Activated T-cell treated with anti-CD3 and anti-CD28 coated beads, Interleukin-2, amount 50 U/mL, for 72 hours (primary cell): ENCODE results near the gene FLVCR1. TPM values are rescaled to one million over a fixed set of nuclear protein-coding genes. Genes with fewer than 3 reads are reported as not detected.
A peak's percentile ranks its signal among the peaks of the same experiment; 100 is the strongest.
"Not testable (repeated sequence)": the region's sequence is repeated elsewhere in the genome, so short reads cannot be mapped to it uniquely, and the experiment has no call there.

Experiments used
- ATAC-seq, 2 donors: fragments of 150-1000 bp; cut with Tn5 transposase; replicated peaks in 1 of 2; 2 replicates each; pipeline ENCODE4 v1.10.0; 2021; ENCODE audit warnings: moderate library complexity in 2 of 2, mild to moderate bottlenecking in 1 of 2
- DNase-seq, 2 donors: peaks; one replicate each; pipeline ENCODE4 v3.0.0; 2021 to 2022; ENCODE audit warnings: mixed read lengths in 1 of 2
- H3K27ac Mint-ChIP-seq: one replicate; pipeline ENCODE4 v1.8.0; 2022; ENCODE audit warnings: mild to moderate bottlenecking, moderate library complexity, mixed read lengths
- H3K27me3 Mint-ChIP-seq: one replicate; pipeline ENCODE4 v1.8.0; 2022; ENCODE audit warnings: low read depth, mixed read lengths
- H3K36me3 Mint-ChIP-seq, 2 donors: one replicate each; pipeline ENCODE4 v1.8.0; 2022; ENCODE audit warnings: mixed read lengths in 2 of 2, mild to moderate bottlenecking in 1 of 2; ENCODE audit not compliant: insufficient read depth in 2 of 2
- H3K4me1 Mint-ChIP-seq: one replicate; pipeline ENCODE4 v1.8.0; 2022; ENCODE audit warnings: low read depth, mixed read lengths
- H3K4me3 Mint-ChIP-seq, 2 donors: one replicate each; pipeline ENCODE4 v1.8.0; 2022; ENCODE audit warnings: mild to moderate bottlenecking in 2 of 2, mixed read lengths in 2 of 2, moderate library complexity in 2 of 2
- H3K9me3 Mint-ChIP-seq, 2 donors: one replicate each; pipeline ENCODE4 v1.8.0; 2022; ENCODE audit warnings: mixed read lengths in 2 of 2
- total RNA-seq, 2 donors: library from RNA; stranded (reverse); gene quantifications; one replicate each; pipeline ENCODE4 v1.2.3, GENCODE V29; 2022

FLVCR1 gene
- total RNA-seq, 2 donors from 2014 or later = 9.5 to 15.7 TPM

- not testable (repeated sequence) for DNase-seq, H3K4me1 Mint-ChIP-seq, H3K27me3 Mint-ChIP-seq, H3K36me3 Mint-ChIP-seq, H3K9me3 Mint-ChIP-seq, H3K27ac Mint-ChIP-seq, H3K4me3 Mint-ChIP-seq, ATAC-seq
Observed at GRCh38 chr1:212913638-212914037, 55.6 kb downstream of the FLVCR1 start.

- not testable (repeated sequence) for H3K9me3 Mint-ChIP-seq, H3K4me1 Mint-ChIP-seq, H3K27ac Mint-ChIP-seq, ATAC-seq, H3K36me3 Mint-ChIP-seq, H3K27me3 Mint-ChIP-seq, H3K4me3 Mint-ChIP-seq, DNase-seq
Observed at GRCh38 chr1:212914110-212914509, 56.0 kb downstream of the FLVCR1 start.

- Mint-ChIP-seq H3K9me3 (no peaks in the 10 kb centered on the region), H3K4me1 (no peaks in the 10 kb centered on the region), H3K36me3 (no peaks in the 10 kb centered on the region), H3K27ac (no peak overlapping the region), H3K27me3 (peaks cover 8% of the 10 kb centered on the region), H3K4me3 (no peak overlapping the region)
- ATAC-seq (no peak), DNase-seq (no peak)
Observed at GRCh38 chr1:212914789-212915188, 56.7 kb downstream of the FLVCR1 start.

DNA sequence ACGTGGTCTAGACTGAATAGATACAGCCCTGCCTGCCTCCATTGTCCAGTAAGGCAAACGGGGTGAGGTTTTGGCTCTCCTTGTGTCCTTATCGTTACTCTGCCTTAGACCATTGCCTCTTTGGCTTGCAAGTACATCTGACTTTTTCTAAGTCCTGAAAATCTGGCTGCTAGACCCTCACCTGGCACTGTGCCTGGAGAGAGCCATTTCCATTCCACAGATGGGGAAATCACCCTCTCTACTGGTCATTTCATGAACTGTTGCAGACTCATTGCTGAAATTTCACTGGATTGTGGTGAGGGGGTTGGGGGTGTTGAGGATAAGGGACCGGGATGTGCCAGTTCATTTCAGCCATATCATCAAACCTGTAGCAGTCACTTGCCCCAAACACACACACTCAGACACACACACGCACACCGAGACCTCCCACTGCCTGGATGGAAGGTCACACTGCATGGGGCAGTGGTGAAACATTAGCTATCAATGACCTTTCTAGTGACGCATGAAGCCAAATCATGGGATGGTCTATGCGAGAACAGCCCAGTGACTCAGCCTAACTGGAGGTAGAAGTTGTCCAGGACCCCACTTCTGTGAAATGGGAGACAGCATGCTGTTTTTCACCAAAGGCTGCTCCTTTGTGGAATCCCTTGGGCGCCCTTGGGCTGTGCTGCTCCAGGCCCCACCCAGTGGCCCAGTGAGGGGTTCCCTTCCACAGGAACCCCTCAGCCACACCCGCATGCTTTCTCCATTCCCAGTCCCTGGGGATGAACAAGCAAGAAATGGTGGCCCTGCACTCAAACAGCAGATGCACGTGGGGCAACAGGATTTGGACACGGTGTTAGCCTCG is 57.4 kb downstream of the FLVCR1 start:
- H3K27ac Mint-ChIP-seq = no peak overlapping the region

GRCh38 chr1:212916481-212917133 is 58.5 kb downstream of the FLVCR1 start:
- no peak overlapping the region for H3K4me3 Mint-ChIP-seq
- peaks cover 13% of the 10 kb centered on the region for H3K27me3 Mint-ChIP-seq
- ATAC-seq = no peak
- DNase-seq = no peak
- no peaks in the 10 kb centered on the region for H3K9me3 Mint-ChIP-seq
- H3K4me1 Mint-ChIP-seq = no peaks in the 10 kb centered on the region
- no peak overlapping the region for H3K27ac Mint-ChIP-seq
- no peaks in the 10 kb centered on the region for H3K36me3 Mint-ChIP-seq

More for the DNA sequence above, 57.4 kb downstream of the FLVCR1 start:
- ATAC-seq = no peak
- no peak for DNase-seq
- Mint-ChIP-seq H3K36me3 (no peaks in the 10 kb centered on the region), H3K4me1 (no peaks in the 10 kb centered on the region), H3K4me3 (no peak overlapping the region), H3K9me3 (no peaks in the 10 kb centered on the region), H3K27me3 (peaks cover 9% of the 10 kb centered on the region)

- Mint-ChIP-seq H3K4me1 (no peaks in the 10 kb centered on the region), H3K27me3 (peaks cover 13% of the 10 kb centered on the region), H3K4me3 (no peak overlapping the region), H3K9me3 (no peaks in the 10 kb centered on the region), H3K27ac (no peak overlapping the region), H3K36me3 (no peaks in the 10 kb centered on the region)
- ATAC-seq (no peak), DNase-seq (no peak)
Observed at GRCh38 chr1:212917134-212917485, 59.0 kb downstream of the FLVCR1 start.

GRCh38 chr1:212917858-212918257 is 59.8 kb downstream of the FLVCR1 start:
- Mint-ChIP-seq H3K27ac (no peak overlapping the region), H3K27me3 (peaks cover 13% of the 10 kb centered on the region)
- no peak for ATAC-seq

DNA sequence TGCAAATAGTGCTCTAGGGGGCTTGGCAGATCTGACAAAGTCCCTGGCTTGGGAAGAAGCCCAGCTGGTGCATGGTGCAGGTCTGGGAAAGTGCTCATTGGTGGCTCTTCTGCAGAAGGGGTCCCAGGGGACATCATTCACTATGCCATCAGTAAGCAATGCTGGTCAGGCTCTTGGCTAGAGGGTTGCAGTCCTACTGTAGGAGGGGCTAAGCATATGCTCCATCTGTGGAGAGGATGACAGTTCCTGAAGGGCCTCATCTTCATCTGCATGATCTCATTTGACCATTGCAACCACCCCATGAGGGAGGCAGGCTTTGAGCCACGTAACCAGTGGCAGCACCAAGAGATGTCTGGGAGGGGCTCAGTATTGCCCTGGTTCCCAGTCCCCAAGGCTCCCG is 60.7 kb downstream of the FLVCR1 start:
- no peak overlapping the region for H3K4me3 Mint-ChIP-seq
- H3K9me3 Mint-ChIP-seq = no peaks in the 10 kb centered on the region
- no peaks in the 10 kb centered on the region for H3K36me3 Mint-ChIP-seq
- H3K27ac Mint-ChIP-seq = no peak overlapping the region
- ATAC-seq (no peak), DNase-seq (no peak)
- H3K27me3 Mint-ChIP-seq = peaks cover 13% of the 10 kb centered on the region
- H3K4me1 Mint-ChIP-seq = no peaks in the 10 kb centered on the region

More at GRCh38 chr1:212917858-212918257, 59.8 kb downstream of the FLVCR1 start:
- Mint-ChIP-seq H3K4me3 (no peak overlapping the region), H3K36me3 (no peaks in the 10 kb centered on the region), H3K4me1 (no peaks in the 10 kb centered on the region), H3K9me3 (no peaks in the 10 kb centered on the region)
- DNase-seq = no peak

DNA sequence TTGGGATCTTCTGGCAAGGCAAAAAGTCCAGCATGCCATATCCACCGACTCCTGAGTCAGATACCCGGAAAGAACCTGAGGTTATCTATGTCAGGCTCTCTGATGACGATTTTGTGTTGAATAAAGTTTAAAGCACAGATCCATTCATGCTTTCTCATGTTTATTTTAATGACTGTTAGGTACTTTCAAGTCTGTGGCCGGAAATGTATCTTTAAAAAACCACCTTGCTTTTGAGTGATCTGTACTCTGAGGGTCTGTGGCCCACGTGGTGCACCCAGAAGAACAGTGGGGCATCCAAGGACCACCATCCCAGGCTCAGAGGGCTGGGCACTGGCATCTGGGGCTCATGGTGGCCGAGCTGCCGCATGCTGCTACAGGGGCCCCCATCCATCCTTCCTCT is 62.2 kb downstream of the FLVCR1 start:
- no peaks in the 10 kb centered on the region for H3K36me3 Mint-ChIP-seq
- no peaks in the 10 kb centered on the region for H3K4me1 Mint-ChIP-seq
- H3K27ac Mint-ChIP-seq = no peak overlapping the region
- peaks cover 13% of the 10 kb centered on the region for H3K27me3 Mint-ChIP-seq
- DNase-seq (no peak), ATAC-seq (peak in 1 of 2 donors; percentile 17)
- H3K4me3 Mint-ChIP-seq = no peak overlapping the region
- H3K9me3 Mint-ChIP-seq = no peaks in the 10 kb centered on the region

GRCh38 chr1:212920896-212921295 is 62.8 kb downstream of the FLVCR1 start:
- Mint-ChIP-seq H3K27ac (no peak overlapping the region), H3K4me1 (no peaks in the 10 kb centered on the region), H3K36me3 (peaks cover 0 to 1% of the 10 kb centered on the region in 2 donors), H3K4me3 (no peak overlapping the region), H3K9me3 (no peaks in the 10 kb centered on the region), H3K27me3 (peaks cover 13% of the 10 kb centered on the region)
- ATAC-seq (no peak), DNase-seq (no peak)

DNA sequence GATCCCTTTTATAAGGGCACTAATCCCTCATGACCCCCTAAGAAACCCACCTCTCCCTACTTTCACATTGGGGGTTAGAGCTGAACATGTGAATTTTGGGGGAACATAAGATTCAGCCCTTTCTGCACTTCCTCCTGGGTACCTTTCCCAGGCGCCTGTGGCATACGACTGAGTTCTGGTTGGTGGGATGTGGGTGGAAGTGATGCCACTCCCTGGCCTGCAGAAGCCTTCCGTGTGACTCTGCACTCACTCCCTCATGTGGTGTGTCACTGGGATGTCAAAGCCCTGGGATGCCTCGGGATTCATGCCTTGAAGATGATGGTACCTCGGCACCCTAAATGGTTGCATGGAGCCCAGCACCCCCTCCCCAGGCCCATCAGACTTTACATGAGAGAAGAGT is 63.9 kb downstream of the FLVCR1 start:
- no peak for ATAC-seq
- H3K9me3 Mint-ChIP-seq = no peaks in the 10 kb centered on the region
- no peaks in the 10 kb centered on the region for H3K4me1 Mint-ChIP-seq
- DNase-seq = no peak
- H3K27me3 Mint-ChIP-seq = peaks cover 7% of the 10 kb centered on the region
- no peak overlapping the region for H3K27ac Mint-ChIP-seq
- no peak overlapping the region for H3K4me3 Mint-ChIP-seq
- peaks cover 0 to 1% of the 10 kb centered on the region in 2 donors for H3K36me3 Mint-ChIP-seq

- H3K36me3 Mint-ChIP-seq = peaks cover 0 to 1% of the 10 kb centered on the region in 2 donors
- no peak for DNase-seq
- H3K27ac Mint-ChIP-seq = no peak overlapping the region
- H3K4me1 Mint-ChIP-seq = no peaks in the 10 kb centered on the region
- ATAC-seq = no peak
- H3K27me3 Mint-ChIP-seq = no peaks in the 10 kb centered on the region
- H3K9me3 Mint-ChIP-seq = no peaks in the 10 kb centered on the region
- H3K4me3 Mint-ChIP-seq = no peak overlapping the region
Observed at GRCh38 chr1:212926372-212926771, 68.3 kb downstream of the FLVCR1 start.

DNA sequence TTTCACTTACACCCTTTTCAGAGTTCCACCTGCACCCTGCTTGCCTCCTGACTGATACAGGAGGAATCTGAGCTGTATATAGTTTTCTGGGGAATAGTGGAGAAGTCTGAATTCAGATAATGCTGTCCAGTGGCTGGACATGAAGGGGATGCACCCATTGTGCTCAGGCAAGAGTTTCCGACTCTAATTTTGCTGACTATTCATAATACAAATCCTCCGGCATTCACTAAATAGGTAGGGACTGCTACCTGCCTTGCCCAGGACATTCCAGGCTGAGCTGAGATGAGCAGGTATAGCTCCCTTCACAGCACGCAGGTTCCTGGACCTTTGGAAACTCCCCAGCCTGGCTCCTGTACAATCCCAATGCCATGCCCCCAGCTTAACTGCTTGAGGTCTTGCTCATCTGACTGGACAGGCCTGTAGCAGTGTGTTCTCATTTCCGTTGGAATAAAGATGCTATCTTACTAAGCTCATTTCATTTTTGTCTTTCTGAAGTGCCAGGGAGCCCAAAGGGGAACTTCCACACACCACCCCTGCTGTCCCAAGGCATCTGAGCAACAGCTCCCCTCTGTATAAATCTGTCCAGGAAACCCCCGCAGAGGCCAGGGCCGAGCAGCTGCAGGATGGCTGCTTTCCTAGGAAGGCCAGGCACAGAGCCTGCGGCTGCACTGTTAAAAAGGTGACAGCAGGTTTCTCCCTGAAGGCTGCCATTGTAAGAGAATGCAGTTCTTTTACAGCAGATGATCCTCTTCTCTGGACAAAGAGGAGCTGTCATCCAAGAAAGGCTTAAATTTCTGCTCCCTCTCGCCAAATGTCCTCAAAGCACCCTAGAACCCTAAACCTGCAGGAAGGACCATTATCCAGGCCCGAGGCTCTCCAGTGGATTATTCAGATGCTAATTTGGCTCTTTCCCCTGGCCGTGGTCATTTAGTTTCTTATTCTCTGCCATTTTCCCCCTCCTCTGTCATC is 70.5 kb downstream of the FLVCR1 start:
- H3K27ac Mint-ChIP-seq = no peak overlapping the region

More for the DNA sequence above, 70.5 kb downstream of the FLVCR1 start:
- DNase-seq (no peak), ATAC-seq (no peak)
- H3K27me3 Mint-ChIP-seq = no peaks in the 10 kb centered on the region
- no peak overlapping the region for H3K4me3 Mint-ChIP-seq
- H3K36me3 Mint-ChIP-seq = peaks cover 0 to 1% of the 10 kb centered on the region in 2 donors
- no peaks in the 10 kb centered on the region for H3K9me3 Mint-ChIP-seq
- H3K4me1 Mint-ChIP-seq = no peaks in the 10 kb centered on the region
